Measurements from ENCODE around the gene AGBL4.

GRCh38 chr1:48661726-48662463 is 1361.9 kb downstream of the AGBL4 start:
- TF ChIP-seq, protein P1, sequence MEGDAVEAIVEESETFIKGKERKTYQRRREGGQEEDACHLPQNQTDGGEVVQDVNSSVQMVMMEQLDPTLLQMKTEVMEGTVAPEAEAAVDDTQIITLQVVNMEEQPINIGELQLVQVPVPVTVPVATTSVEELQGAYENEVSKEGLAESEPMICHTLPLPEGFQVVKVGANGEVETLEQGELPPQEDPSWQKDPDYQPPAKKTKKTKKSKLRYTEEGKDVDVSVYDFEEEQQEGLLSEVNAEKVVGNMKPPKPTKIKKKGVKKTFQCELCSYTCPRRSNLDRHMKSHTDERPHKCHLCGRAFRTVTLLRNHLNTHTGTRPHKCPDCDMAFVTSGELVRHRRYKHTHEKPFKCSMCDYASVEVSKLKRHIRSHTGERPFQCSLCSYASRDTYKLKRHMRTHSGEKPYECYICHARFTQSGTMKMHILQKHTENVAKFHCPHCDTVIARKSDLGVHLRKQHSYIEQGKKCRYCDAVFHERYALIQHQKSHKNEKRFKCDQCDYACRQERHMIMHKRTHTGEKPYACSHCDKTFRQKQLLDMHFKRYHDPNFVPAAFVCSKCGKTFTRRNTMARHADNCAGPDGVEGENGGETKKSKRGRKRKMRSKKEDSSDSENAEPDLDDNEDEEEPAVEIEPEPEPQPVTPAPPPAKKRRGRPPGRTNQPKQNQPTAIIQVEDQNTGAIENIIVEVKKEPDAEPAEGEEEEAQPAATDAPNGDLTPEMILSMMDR (tag by site-specific recombination; IDR thresholded peaks at IDR 0.05): no peak
- TF ChIP-seq ZNF23 (tag by site-specific recombination; IDR thresholded peaks at IDR 0.05; ENCODE audit: borderline replicate concordance): no peak

Measured in HEK293 (cell line).